Stimulated activated CD8-positive, alpha-beta memory T cell treated with anti-CD3 and anti-CD28 coated beads, Interleukin-2, amount 100 ng/mL, for 1 hour (primary cell): ENCODE results near the gene OR6C76.
"Not testable (repeated sequence)": the region's sequence is repeated elsewhere in the genome, so short reads cannot be mapped to it uniquely, and the experiment has no call there.

Experiments used
- DNase-seq, 2 donors: peaks; one replicate each; pipeline ENCODE4 v3.0.0-alpha.2; 2020; ENCODE audit warnings: low read depth in 2 of 2

The OR6C76 gene

DNA sequence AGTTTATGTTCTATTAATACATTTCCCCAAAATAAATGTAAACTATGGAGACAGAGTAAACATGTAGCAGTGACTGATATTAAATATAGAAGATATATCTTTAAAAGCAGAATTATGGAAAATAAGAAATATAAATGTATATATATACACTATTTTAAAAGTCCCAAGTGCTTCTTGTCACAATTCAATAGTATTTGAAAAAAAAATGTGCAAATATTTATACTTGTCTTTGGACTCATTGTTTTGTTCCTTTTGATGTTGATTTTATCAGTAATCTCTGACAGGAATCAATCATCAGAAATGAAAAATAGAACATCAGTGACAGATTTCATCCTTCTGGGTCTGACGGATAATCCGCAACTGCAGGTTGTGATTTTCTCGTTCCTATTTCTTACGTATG lies at the start of gene OR6C76:
OR6C76 (plus strand) TSS at position 301 of the 400 bp plus-strand sequence; CDS start at position 301, 0 bp downstream.
- DNase-seq, result no peak

DNA sequence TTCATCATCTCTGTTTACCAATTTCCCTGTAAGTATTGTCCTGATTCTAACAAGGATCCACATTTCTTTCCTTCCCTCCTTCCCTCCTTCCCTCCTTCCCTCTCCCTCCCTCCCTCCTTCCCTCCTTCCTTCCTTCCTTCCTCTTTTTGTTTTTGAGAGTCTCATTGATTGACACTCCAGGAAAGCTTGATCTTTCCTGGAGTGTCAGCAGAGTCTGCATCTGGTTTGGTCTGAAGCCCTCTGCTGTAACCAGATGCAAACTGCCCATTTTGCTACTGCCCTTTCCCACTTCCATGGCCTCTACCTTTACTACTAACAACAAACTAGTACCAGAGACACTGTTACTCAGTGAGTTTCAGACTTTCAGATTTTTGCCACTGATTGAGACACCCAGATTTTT lies 40.2 kb upstream of the OR6C76 start:
- no peak for DNase-seq

DNA sequence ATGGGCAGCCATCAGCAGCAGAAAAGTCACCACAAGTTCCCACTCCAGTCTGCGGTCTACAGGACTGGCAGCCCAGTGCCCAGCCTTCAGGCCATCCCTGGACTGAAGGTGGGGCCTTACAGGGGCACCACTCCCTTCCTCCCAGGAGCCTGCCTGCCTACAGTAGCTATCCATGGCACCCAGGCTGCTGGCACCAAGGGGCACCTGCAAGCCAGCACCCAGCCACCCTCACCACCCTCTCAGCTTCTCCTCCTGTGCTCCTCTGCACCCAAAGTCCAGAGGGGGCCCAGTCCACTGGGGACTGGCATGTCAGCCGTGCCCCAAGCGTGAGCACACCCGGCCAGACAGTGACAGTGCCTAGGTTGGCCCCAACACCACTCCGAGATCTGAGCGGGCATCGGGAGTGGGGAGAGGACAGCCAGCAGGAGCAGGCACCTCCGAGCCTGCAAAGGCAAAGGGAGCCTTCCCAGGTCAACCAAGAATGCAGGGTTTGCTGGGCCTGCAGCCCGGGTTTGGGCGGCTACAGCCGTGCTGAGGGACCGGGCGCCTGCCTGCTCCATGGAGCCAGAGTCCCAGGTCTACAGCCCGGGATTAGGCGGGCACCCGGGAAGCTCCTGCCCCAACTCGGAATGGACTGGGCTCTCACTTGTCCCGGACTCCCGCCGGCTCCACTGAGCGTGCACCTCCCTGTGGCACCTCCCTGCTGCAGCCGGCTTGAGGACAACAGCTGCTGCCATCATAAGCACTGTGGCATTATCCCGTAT lies 33.8 kb upstream of the OR6C76 start:
- no peak for DNase-seq

DNA sequence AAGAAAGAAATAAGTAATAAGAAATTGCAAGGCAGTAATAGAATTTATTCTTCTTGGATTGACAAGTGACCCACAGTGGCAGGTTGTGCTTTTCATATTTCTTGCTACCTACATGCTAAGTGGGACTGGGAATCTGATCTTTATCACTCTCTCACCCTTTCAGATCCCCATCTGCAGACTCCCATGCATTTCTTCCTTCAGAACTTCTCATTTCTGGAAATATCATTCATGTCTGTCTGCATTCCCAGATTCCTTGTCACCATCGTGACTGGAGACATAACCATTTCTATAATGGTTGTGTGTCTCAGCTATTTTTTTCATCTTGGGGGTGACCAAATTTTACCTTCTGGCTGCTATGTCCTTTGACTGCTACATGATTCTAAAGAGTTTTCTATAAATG lies 29.7 kb upstream of the OR6C76 start:
- DNase-seq, result no peak

DNA sequence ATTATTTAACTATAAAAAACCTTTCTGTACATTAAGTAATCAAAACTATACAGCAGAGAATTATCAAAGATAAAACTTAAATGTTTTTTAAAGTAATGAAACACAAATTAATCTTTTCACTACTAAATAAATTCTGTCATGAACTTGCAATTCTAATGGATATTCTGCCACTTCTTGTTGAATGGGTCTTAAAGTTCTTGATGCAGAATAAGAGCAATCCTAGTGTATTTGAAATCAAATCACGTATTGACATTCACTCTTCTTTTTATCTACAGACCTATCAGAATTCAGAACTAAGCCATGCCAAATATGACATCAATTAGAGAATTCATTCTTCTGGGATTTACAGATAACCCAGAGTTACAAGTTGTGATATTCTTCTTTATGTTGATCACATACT lies 25.8 kb upstream of the OR6C76 start, which contains the start of gene OR6C65:
OR6C65 (plus strand) TSS at position 301 of the 400 bp plus-strand sequence; CDS start at position 301, 0 bp downstream.
- DNase-seq, result no peak

GRCh38 chr12:55407866-55408265 lies 18.2 kb upstream of the OR6C76 start:
- no peak for DNase-seq

DNA sequence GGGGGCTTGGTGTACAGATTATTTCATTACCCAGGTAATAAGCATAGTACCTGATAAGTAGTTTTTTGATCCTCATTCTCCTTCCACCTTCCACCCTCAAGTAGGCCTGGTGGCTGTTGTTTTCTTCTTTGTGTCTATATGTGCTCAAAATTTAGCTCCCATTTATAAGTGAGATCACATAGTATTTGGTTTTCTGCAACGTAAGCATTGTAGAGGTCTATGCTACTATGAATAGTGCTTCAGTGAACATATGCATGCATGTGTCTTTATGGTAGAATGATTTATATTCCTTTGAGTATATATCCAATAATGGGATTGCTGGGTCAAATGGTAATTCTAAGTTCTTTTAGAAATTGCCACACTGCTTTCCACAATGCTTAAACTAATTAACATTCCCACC lies 16.9 kb upstream of the OR6C76 start:
- not testable (repeated sequence) for DNase-seq

- DNase-seq, result not testable (repeated sequence)
These were observed 13.9 kb upstream of the OR6C76 start for GRCh38 chr12:55412138-55412537.

- not testable (repeated sequence) for DNase-seq
These were observed 12.3 kb upstream of the OR6C76 start for GRCh38 chr12:55413498-55414388.

DNA sequence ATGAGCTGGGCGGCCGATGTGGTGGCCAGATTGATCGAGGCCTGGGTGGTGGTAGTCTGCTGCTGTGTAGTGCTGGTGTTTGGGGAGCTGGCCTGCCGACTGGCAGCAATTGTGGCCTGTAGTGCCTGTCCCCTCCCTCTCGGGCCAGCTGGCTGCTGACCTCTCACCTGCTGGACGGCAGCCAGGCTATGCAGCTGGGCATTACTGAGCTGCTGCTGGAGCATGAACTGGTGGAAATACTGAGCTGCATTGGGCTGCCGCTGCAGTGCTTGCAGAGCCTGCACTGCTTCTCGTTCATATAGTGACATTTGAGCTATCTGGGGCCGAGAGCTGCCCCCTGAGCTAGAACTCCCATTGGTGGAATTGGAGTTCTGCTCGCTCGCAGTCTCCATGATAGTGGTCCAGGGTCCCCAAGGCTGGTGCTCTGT lies 11.6 kb upstream of the OR6C76 start:
- not testable (repeated sequence) for DNase-seq

DNA sequence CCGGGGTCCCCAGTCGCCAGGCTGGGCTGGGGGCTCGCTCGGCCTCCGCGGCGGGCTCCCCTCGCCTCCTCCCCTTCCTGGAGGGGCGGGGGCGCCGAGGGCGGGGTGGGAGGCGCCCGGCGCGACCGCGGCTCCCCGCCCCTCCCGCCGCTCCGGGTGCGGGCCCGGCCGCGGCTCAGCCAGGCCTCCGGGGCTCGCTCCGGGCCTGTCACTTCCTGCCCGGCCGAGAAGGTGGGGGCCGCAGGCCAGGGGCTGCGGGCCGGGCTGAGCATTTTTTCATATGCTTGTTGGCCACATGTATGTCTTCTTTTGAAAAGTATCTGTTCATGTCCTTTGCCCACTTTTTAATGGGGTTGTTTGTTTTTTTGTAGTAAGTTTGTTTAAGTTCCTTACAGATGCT lies 11.2 kb upstream of the OR6C76 start:
- DNase-seq, result not testable (repeated sequence)

DNA sequence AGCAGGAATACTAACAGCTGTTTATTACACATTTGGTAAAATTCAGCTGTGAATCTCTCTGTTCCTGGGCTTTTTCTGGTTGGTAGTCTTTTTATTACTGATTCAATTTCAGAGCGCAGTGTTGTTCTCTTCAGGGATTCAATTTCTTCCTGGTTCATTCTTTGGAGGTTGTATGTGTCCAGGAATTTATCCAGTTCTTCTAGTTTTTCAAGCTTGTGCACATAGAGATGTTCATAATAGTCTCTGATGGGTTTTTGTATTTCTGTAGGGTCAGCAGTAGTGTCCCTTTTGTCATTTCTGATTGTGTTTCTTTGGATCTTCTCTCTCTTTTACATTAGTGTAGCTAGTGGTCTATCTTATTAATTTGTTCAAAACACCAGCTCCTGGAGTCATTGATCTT lies 9.1 kb upstream of the OR6C76 start:
- DNase-seq, result no peak

- no peak for DNase-seq
These were observed 5.6 kb upstream of the OR6C76 start for GRCh38 chr12:55420307-55420962.

- DNase-seq, result no peak
These were observed 2.5 kb downstream of the OR6C76 start for GRCh38 chr12:55428331-55429243.

DNA sequence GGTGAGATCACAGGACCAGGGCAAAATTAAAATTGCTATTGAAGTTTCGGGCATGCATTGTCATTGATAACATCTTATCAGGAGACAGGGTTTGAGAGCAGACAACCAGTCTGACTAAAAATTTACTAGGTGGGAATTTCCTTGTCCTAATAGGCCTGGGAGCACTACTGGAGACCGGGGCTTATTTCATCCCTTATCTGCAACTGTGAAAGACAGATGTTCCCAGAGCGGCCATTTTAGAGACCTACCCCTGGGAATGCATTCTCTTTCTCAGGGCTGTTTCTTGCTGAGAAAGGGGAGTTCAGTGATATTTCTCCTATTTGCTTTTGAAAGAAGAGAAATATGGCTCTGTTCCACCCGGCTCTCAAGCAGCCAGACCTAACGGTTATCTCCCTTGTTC lies 15.2 kb downstream of the OR6C76 start:
- not testable (repeated sequence) for DNase-seq

- no peak for DNase-seq
These were observed 17.7 kb downstream of the OR6C76 start, which contains the start of gene OR6C2 for GRCh38 chr12:55443776-55444175. Gene OR6C2 (plus strand): TSS chr12:55444076. CDS start chr12:55452214, 8,138 bp downstream.

GRCh38 chr12:55445357-55445756 lies 19.3 kb downstream of the OR6C76 start:
- no peak for DNase-seq

DNA sequence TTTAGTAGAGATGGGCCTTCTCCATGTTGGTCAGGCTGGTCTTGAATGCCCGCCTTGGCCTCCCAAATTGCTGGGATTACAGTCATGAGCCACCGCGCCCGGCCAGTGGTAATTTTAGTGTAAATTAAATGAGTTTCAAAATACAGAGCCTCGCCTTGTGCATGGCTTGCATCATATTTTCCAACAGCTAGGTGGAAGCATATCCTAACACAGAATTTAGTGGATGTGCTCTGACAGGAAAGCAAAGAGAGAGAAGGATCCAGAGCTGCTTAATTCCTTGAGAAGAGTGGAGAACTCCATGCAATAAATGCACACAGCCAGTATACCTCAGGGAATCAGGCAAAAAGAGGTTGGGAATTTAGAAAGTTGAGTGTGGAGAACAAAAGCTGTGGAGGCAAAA lies 20.3 kb downstream of the OR6C76 start:
- no peak for DNase-seq

DNA sequence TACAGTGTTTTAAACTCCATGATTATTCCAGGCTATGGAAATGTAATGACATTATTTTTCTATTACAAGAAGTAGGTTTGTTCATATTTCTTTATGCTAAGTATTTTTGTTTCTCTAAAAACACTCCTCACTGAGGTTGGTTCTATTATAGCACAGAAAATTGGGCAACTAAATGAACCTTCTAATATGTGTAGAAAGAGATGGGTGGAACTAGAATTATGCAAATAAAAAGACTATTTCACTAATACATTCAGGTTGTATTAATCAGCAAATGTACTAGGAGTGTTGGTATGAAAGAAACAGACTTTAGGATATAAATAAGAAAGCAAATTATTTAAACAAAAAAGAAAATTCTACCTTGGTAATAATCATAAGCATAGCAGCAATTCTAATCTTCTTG lies 22.8 kb downstream of the OR6C76 start:
- no peak for DNase-seq

- not testable (repeated sequence) for DNase-seq
These were observed 38.9 kb downstream of the OR6C76 start for GRCh38 chr12:55464926-55465325.

DNA sequence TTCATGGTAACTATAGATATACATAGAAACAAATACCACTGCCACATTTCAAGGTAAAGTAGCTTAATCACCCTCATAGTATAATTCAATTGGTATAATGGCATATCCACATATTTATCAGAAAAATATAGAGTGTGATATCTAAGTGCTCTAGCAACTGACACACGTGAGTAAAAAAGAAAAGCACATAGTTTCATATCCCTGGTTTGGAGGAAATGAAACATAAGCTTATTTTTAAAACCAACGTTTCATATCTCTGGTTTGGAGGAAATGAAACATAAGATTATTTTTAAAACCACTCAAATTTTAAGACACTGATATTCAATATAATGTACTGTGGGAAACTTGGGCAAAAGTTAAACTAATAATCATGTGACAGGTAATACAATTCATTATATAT lies 41.8 kb downstream of the OR6C76 start:
- no peak for DNase-seq
